ENCODE data around the gene SUGCT. TPM values are rescaled to one million over a fixed set of nuclear protein-coding genes. Genes with fewer than 3 reads are reported as not detected.

SUGCT gene
- total RNA-seq, 3 donors from 2014 or later (not counting 1 experiment from before 2014, with no cell fraction given): 0.40 to 0.59 TPM; not detected in 1

GRCh38 chr7:40231796-40232195, 97.0 kb downstream of the SUGCT start:
- intact Hi-C loops (cut with micrococcal nuclease): no loop called here
- Histone ChIP-seq H3K4me1 (ENCODE audit: control insufficient read depth, insufficient read depth, low read length) (no peaks in the 10 kb centered on the region), H3K27ac (ENCODE audit: low read length) (no peak overlapping the region), H3K36me3 (ENCODE audit: control insufficient read depth, insufficient read depth, low read length) (no peaks in the 10 kb centered on the region), H3K9me3 (ENCODE audit: control insufficient read depth, insufficient read depth, low read length) (no peaks in the 10 kb centered on the region), H3K27me3 (ENCODE audit: control insufficient read depth, insufficient read depth, low read length) (no peaks in the 10 kb centered on the region), H3K4me3 (ENCODE audit: low read length) (no peak overlapping the region)
- 88% methylated on average over 1 of the region's 1 CpG for WGBS (ENCODE audit: insufficient coverage)
- no peaks in the 10 kb centered on the region for H3K36me3 Mint-ChIP-seq
- no peaks in the 10 kb centered on the region for H3K9me3 Mint-ChIP-seq
- no peak for TF ChIP-seq CTCF (IDR thresholded peaks at IDR 0.05)
- DNase-seq (no peak), ATAC-seq (no peak)
- H3K4me1 Mint-ChIP-seq: no peaks in the 10 kb centered on the region
- H3K4me3 Mint-ChIP-seq: no peak overlapping the region
- H3K27ac Mint-ChIP-seq: no peak overlapping the region
- H3K27me3 Mint-ChIP-seq (ENCODE audit: low read depth in 2 of 2): no peaks in the 10 kb centered on the region

GRCh38 chr7:40232242-40232893, 97.6 kb downstream of the SUGCT start:
- H3K4me1 Mint-ChIP-seq: no peaks in the 10 kb centered on the region
- no peak for TF ChIP-seq CTCF (IDR thresholded peaks at IDR 0.05)
- no peaks in the 10 kb centered on the region for H3K4me1 ChIP-seq (ENCODE audit: control insufficient read depth, insufficient read depth, low read length)
- no peak overlapping the region for H3K27ac Mint-ChIP-seq
- no peaks in the 10 kb centered on the region for H3K36me3 Mint-ChIP-seq
- no peaks in the 10 kb centered on the region for H3K9me3 ChIP-seq (ENCODE audit: control insufficient read depth, insufficient read depth, low read length)
- no peak overlapping the region for H3K4me3 ChIP-seq (ENCODE audit: low read length)
- no peak overlapping the region for H3K4me3 Mint-ChIP-seq
- intact Hi-C loops (cut with micrococcal nuclease): no loop called here
- no peaks in the 10 kb centered on the region for H3K9me3 Mint-ChIP-seq
- H3K27ac ChIP-seq (ENCODE audit: low read length): no peak overlapping the region
- no peaks in the 10 kb centered on the region for H3K27me3 Mint-ChIP-seq (ENCODE audit: low read depth in 2 of 2)
- DNase-seq: peak in 1 of 2 donors; percentile 40
- ATAC-seq: no peak
- WGBS (ENCODE audit: insufficient coverage): 32% methylated on average over 5 of the region's 7 CpGs
- no peaks in the 10 kb centered on the region for H3K36me3 ChIP-seq (ENCODE audit: control insufficient read depth, insufficient read depth, low read length)
- H3K27me3 ChIP-seq (ENCODE audit: control insufficient read depth, insufficient read depth, low read length): no peaks in the 10 kb centered on the region

DNA sequence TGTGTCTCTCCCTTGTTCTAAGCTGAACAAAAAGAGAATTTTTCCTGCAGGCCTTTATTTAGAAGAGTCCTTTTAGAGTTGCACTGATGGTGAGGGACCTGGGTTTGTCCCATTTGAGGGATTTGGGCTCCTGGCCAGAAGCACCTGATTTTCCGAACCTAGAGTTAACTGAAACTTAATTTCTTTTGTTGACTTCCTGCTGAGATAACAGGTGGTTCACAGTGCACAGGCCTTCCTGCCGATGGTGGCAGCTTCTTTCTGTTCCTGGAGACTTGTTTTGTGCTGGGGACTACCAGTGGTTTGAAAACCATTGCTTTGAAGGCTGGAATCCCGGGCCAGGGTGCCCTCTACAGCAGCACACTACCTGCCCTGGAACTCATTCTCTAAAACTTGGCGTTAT, 99.2 kb downstream of the SUGCT start:
- no peak for ATAC-seq
- Mint-ChIP-seq H3K4me3 (no peak overlapping the region), H3K27me3 (ENCODE audit: low read depth in 2 of 2) (no peaks in the 10 kb centered on the region), H3K36me3 (no peaks in the 10 kb centered on the region), H3K9me3 (no peaks in the 10 kb centered on the region), H3K27ac (no peak overlapping the region), H3K4me1 (no peaks in the 10 kb centered on the region)
- H3K4me1 ChIP-seq (ENCODE audit: control insufficient read depth, insufficient read depth, low read length): no peaks in the 10 kb centered on the region
- no peaks in the 10 kb centered on the region for H3K36me3 ChIP-seq (ENCODE audit: control insufficient read depth, insufficient read depth, low read length)
- no peak overlapping the region for H3K27ac ChIP-seq (ENCODE audit: low read length)
- no peak for TF ChIP-seq CTCF (IDR thresholded peaks at IDR 0.05)
- intact Hi-C loops (cut with micrococcal nuclease): no loop called here
- H3K4me3 ChIP-seq (ENCODE audit: low read length): no peak overlapping the region
- no peaks in the 10 kb centered on the region for H3K9me3 ChIP-seq (ENCODE audit: control insufficient read depth, insufficient read depth, low read length)
- no peaks in the 10 kb centered on the region for H3K27me3 ChIP-seq (ENCODE audit: control insufficient read depth, insufficient read depth, low read length)
- 12% methylated on average over 3 of the region's 4 CpGs for WGBS (ENCODE audit: insufficient coverage)
- peak in 1 of 2 donors; percentile 3 for DNase-seq

DNA sequence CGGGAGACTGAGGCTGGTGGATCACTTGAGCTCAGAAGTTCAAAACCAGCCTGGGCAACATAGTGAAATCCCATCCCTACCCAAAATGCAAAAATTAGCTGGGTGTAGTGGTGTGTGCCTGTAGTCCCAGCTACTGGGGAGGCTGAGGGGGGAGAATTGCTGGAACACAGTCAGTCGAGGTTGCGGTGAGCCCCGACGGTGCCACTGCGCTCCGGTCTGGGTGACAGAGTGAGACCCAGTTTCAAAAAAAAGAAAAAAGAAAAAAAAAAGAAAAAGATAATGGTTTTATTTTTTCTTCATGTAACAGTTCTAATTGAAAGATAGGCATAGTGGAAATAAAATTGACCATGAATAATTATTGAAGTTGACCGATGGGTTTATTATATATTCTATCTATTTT, 99.9 kb downstream of the SUGCT start:
- Mint-ChIP-seq H3K4me1 (no peaks in the 10 kb centered on the region), H3K27ac (no peak overlapping the region), H3K36me3 (no peaks in the 10 kb centered on the region), H3K9me3 (no peaks in the 10 kb centered on the region), H3K27me3 (ENCODE audit: low read depth in 2 of 2) (no peaks in the 10 kb centered on the region), H3K4me3 (no peak overlapping the region)
- no peak for TF ChIP-seq CTCF (IDR thresholded peaks at IDR 0.05)
- H3K27ac ChIP-seq (ENCODE audit: low read length): no peak overlapping the region
- H3K9me3 ChIP-seq (ENCODE audit: control insufficient read depth, insufficient read depth, low read length): no peaks in the 10 kb centered on the region
- H3K4me3 ChIP-seq (ENCODE audit: low read length): no peak overlapping the region
- intact Hi-C loops (cut with micrococcal nuclease): no loop called here
- 97% methylated on average over 7 of the region's 8 CpGs for WGBS (ENCODE audit: insufficient coverage)
- DNase-seq (no peak), ATAC-seq (no peak)
- H3K4me1 ChIP-seq (ENCODE audit: control insufficient read depth, insufficient read depth, low read length): no peaks in the 10 kb centered on the region
- H3K27me3 ChIP-seq (ENCODE audit: control insufficient read depth, insufficient read depth, low read length): no peaks in the 10 kb centered on the region
- no peaks in the 10 kb centered on the region for H3K36me3 ChIP-seq (ENCODE audit: control insufficient read depth, insufficient read depth, low read length)
